HG03066 (cell line): ENCODE results near the gene P2RX3.
A peak's percentile ranks its signal among the peaks of the same experiment; 100 is the strongest.
"Not testable (repeated sequence)": the region's sequence is repeated elsewhere in the genome, so short reads cannot be mapped to it uniquely, and the experiment has no call there.

Source experiments
- ATAC-seq: cut with Tn5 transposase; IDR thresholded peaks from one replicate; pipeline ENCODE4 v1.9.1; 2021; ENCODE audit warnings: low read depth; ENCODE audit not compliant: unreplicated experiment

P2RX3 gene

DNA sequence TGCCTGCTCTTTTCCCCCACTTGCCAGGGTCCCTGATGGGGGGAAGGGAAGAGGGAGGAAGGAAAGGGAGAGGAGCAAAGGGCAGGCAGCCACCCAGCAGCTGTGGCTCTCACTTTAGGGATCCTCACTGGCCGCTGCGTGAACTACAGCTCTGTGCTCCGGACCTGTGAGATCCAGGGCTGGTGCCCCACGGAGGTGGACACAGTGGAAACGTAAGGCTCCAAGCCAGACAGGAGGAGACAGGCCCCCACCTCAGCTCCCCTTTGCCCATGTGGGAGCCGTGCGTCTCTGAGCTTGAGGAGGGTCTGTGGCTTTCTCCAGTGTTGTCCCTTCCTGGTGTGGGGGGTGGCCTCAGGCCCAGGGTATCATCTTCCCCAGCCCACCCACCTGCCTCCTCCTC lies 9.9 kb downstream of the P2RX3 start:
- no peak for ATAC-seq

GRCh38 chr11:57348636-57349313 lies 10.6 kb downstream of the P2RX3 start:
- ATAC-seq: no peak

DNA sequence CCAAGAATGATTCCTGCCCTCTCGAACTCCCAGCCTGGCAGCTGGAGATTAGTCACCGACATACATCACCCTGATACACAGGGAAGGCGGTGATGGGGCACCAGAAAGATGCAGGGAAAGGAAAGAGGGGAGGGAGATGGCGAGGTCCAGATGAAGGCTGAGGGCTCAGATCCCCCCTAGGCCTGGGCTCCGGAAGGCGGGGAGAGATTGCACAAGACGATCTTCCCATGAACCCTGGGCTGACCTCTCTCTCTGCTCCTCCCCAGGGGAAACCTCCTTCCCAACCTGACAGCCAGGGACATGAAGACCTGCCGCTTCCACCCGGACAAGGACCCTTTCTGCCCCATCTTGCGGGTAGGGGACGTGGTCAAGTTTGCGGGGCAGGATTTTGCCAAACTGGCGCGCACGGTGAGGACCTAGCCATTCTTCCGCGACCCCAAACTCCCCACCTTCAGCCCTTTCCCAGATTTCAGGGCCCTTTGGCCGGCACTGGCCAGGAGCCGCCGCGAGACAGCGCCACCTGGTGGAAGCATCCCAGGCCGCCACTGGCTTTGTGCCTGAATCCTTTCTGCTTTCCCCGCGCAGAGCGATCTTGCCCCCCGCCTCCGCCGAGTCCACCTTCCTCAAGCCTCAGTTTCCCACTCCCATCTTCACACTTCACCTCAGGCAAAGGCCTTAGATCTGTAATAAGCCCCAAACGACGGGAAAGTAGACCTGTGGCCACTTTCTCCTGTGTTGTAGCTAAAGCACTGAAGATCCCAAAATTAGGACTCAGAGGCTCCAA lies 11.5 kb downstream of the P2RX3 start:
- ATAC-seq: peak; percentile 54

DNA sequence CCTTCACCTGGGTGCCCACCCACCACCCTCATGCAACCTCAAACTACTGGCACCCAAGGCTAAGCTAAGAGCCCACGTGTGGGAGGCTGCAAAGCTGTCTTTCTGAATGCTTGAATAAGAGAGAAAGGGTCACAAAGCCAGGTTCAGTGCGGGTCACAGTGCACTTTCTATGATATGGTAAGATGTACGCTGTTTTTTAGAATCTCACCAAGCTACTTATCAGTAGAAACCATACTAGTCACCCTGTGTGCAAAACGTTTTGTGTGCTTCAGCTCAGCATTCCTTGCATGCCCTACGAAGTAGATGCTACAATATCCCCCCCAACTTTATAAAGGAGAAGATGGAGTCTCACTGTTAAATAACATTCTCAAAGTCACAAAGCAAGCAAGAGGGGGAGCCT lies 14.9 kb downstream of the P2RX3 start:
- ATAC-seq: no peak

DNA sequence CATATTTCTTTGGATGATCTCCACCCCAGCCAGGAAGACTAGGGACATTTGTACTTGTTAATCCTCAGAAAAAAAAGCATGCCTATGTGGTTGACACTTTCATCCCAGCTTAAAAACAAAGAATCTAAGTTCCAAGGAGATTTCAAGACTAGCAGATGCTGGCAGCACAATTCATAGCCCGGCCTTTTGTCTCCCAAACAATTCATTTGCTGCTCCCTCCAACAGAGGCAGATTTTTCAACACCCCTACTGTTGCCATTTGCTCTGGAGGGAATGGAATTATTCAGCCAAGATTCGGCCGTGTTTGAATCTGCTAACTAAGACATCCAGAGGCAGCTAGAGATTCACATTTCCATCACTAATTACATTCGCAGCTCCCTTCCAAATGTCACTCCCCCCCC lies 15.3 kb downstream of the P2RX3 start:
- no peak for ATAC-seq

DNA sequence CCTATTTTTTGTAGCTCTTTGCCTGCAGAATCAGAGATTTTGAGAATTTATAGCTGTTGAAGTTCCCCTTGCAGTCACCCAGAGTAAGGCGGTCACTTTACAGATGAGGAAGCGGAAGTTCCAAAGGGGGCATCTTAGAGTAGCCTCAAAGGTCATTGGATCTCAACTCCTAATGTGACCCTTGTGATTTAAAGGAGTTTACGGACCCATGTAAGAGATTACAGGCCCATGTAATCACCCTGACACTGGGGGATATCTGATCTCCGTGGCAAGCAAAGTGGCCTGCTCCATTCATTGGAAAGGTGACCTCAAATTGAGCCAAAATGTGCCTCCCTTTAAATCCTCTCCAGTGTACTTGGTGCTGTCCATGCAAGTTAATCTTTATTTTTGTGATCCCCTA lies 15.7 kb downstream of the P2RX3 start:
- no peak for ATAC-seq

DNA sequence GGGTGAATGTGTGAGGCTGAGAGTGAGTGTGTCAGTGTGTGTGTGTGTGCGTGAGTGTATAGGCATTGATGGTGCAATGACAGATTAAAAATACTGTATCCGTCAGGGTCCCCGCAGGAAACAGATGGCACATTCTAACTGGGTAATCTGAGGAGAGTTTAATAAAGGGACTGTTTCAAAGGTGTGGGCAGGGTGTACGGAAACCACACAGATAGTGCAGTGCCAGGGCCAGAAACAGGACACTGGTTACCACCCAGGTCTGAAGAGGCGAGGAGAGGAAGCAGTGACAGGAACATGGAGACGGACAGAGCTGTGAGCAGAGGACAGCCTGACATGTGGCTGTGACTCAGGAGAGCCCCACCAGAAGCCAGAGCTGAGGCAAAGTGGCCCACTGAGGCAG lies 16.5 kb downstream of the P2RX3 start:
- ATAC-seq: no peak

DNA sequence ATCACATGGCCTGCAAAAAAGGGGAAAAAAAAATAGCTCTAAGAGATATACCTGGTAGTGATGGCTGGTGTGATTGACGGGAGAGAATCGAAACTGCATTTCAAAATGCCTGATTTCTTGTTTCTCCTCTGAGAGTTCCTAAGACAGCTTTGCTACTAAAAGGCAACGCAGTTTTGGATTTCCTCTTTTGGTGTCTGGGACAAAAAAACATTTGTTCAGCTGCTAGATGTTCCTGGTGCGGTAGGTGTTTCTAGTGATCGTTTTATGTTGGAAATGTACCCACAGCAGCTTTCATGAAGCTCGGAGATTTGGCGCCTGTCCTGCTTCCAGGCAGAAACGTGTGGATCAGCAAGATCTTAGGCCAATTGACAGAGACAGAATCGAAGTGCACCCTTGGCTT lies 18.1 kb downstream of the P2RX3 start:
- ATAC-seq: no peak

- no peak for ATAC-seq
These were observed 19.2 kb downstream of the P2RX3 start for GRCh38 chr11:57357310-57357709.

- no peak for ATAC-seq
These were observed 19.7 kb downstream of the P2RX3 start for GRCh38 chr11:57357856-57358255.

DNA sequence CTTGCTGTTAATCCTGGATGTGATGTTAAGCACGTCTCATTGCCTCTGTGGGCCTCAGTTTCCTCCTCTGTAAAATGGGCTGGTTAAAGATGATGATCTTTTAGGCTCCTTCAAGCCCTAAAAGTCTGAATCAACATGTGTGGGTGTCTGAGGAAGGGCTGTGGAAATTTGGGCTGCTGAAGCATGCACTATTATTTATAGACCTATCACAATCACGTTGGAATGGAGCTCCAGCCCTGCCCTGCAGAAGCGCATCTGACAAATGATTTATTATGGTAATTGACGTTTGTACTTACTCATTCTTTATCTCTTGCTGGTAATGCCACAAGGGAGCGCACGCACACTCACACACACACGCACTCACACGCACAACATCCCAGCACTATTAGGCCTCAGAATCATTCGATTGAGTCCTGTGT lies 20.4 kb downstream of the P2RX3 start:
- ATAC-seq: no peak

GRCh38 chr11:57358991-57359390 lies 20.8 kb downstream of the P2RX3 start:
- ATAC-seq: no peak

DNA sequence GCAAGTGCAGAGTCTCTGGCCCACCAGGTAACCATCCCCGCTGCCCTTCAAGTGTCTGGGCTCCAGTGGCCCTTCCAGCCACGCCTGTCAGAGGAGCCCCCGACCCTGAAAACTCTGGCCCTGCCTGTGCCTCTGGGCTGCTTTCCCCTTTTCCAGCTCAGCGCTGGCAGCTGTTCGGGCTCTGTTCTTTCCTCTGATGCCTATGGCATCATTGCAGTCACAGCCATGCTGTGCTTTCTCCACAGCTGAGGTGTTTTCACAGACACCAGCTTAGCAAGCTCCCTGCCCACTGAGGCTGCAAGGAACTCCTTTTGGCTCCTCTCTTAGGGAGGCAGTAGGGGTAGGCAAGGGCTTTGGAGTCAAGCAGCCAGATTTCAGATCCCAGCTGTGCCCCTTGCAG lies 21.2 kb downstream of the P2RX3 start:
- no peak for ATAC-seq

GRCh38 chr11:57359896-57360690 lies 21.9 kb downstream of the P2RX3 start:
- no peak for ATAC-seq

DNA sequence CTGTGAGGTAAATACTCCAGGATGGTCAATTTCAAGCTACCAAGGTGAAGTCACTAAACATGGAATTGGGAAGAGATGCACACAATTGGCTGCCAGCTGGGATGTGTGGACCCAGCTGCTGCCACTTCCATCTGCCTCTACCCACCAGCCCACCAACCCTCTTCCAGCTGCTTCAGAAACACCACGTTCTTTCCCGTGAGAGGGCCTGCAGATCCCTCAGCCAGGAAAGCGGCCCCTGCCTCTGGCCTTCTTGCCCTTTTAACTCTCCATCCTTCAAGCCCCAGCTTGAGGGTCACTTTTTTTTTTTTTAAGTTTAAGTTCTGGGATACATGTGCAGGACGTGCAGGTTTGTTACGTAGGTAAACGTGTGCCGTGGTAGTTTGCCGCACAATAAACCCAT lies 22.8 kb downstream of the P2RX3 start:
- no peak for ATAC-seq

DNA sequence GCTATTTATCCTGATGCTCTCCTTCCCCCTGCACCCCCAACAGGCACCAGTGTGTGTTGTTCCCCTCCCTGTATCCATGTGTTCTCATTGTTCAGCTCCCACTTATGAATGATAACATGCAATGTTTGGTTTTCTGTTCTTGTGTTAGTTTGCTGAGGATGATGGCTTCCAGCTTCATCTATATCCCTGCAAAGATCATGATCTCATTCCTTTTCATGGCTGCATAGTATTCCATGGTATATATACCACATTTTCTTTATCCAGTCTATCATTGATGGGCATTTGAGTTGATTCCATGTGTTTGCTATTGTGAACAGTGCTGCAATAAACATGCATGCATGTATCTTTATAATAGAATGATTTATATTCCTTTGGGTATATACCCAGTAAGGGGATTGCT lies 23.3 kb downstream of the P2RX3 start:
- ATAC-seq: not testable (repeated sequence)

- ATAC-seq: no peak
These were observed 23.8 kb downstream of the P2RX3 start for GRCh38 chr11:57361926-57362325.

DNA sequence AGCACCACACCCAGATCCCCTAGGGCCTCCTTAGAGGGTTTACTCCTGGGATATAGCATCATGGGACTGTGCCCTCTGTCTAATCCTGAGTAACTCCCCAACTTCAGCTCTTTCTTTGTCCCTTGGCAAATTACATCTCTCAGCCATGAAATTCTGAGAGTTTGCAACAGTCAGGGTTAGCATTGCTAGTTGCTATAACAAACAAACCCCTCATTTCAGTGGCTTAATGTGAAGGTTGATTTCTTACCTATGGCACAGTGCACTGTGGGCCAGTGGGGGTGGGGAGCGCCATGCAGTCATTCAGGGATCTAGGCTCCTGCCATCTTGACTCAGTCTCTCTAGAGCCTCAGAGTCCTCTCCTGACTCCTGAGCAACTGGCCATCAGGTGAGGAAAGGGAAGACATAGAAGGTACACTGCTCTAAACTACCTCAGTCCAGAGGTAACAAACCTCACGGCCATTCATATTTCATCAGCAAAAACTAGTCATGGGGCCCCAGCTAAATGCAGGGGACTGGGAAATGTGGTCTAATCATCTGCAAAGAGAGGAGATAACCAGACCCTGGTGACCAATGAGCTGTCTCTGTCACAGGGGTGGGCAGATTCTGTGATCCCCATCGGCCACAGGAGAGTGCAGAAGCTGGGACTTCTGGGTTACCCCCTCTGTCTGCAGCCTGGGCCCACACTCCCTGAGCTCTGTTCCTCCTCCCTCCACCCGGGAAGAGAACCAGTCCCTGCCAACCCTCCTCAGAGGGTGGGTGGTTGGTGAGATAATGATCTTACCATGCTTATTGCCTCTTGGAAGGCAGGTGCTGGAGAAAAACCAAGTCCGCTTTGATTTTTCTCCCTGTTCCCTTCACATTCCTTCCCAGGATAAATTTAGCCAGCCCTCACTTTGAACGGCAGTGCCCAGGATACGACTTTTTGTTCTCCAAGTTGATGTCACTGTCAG lies 25.3 kb downstream of the P2RX3 start:
- ATAC-seq: no peak

DNA sequence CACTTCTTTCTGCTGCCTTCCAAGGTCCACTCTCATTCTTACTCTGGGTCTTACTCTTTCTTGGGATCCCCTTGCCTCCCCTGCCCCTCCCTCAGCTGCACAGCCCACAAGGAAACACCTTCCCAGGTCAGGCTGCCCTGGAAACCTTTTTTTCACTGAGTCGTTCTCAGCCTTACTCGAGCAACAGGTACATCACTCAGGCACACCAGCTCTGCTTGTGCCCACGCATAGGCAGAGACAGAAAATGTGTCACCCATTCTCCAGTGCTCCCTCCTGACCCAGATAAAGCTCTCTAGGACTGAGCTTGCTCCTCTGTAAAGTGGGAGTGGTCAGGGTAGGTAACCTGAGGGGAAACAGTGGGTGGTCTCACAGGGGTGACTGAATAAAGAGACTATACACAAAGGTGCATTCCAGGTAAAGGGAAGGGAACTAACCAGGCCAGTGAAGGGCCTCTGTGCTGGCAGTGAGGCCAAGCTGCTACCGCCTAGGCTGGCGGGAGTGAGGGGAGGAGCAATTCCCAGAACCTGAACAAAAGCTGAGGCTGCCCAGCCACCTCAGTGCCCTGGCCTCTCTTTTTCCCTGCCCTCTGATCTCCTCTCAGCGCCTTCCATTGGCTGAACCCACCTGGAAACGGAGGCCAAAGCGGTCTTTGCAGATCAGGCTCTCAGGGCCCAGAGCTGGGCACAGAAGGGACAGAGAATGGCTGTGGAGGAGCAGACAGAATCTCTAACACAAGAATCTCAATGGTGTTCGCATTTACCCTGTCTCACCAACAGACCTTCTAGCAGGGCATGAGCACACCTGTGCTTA lies 26.9 kb downstream of the P2RX3 start:
- no peak for ATAC-seq
